Stimulated activated CD4-positive, alpha-beta T cell treated with anti-CD3 and anti-CD28 coated beads, Interleukin-4, amount 100 ng/mL, for 1 hour (primary cell): ENCODE data around the gene PLPP1.

ENCODE experiments used
- DNase-seq: peaks from one replicate; pipeline ENCODE4 v3.0.0-alpha.2; 2020

Gene PLPP1

GRCh38 chr5:55498457-55498856 lies 36.3 kb downstream of the PLPP1 start:
- DNase-seq, result no peak

- no peak for DNase-seq
Measured at GRCh38 chr5:55497712-55498111, 37.1 kb downstream of the PLPP1 start.

GRCh38 chr5:55495216-55495615 lies 39.5 kb downstream of the PLPP1 start:
- DNase-seq, result no peak

GRCh38 chr5:55492449-55492848 lies 42.3 kb downstream of the PLPP1 start:
- DNase-seq, result no peak

DNA sequence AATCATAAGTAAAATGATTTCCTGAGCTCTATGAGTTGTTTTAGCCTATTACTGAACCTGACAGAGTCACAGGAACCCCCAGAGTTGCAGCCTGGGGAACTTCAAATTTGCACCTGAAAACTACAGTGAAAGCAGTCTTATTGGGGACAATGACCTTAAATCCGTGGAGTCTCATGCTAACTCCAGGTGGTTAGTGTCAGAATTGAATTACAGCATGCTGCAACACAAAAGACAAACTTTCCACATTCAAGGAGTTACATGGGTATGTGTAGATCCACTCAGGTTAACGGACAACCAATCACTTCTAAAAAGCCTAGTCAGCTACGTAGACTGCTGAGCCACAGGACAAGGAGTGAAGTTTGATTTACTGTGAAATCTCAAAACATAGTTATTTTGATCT lies 49.7 kb downstream of the PLPP1 start:
- no peak for DNase-seq

- no peak for DNase-seq
Measured at GRCh38 chr5:55484531-55484930, 50.2 kb downstream of the PLPP1 start.

DNA sequence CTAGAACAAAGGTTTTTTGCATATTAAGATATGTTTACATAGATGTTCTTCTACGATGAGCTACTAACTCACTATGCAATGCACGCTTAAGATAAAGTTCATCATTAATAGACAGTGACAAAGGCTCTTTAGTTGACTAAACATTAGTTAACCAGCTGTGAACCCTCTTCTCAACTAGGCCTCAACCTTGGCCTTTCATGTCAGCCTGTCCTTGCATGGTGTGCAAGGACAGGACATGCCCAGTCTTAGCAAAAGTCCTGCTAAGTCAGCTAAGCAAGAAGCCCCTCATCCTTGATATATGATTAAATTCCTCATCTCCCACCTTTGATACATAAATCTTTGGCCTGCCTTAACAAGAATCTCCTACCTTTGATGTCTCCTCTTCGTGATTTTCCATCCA lies 50.9 kb downstream of the PLPP1 start:
- no peak for DNase-seq

- no peak for DNase-seq
Measured at GRCh38 chr5:55481293-55481855, 53.4 kb downstream of the PLPP1 start.

DNA sequence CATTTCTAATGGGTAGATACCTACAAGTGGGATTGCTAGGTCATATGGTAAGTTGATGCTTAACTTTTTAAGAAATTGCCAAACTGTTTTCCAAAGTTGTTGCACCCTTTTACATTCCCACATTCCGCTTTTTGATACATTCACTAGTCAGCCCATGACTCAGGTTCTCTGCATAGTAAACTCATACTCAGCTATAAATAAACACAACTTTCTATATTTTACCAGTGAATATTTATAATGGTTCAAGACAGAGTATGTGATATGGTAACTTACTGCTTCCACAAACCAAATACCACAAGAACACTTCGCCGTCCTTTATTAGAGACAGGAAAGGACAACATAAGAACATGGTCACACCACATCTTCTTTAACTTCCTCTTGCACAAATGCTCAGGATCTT lies 54.0 kb downstream of the PLPP1 start:
- no peak for DNase-seq

GRCh38 chr5:55472642-55473041 lies 62.1 kb downstream of the PLPP1 start:
- no peak for DNase-seq

GRCh38 chr5:55471468-55471867 lies 63.3 kb downstream of the PLPP1 start:
- no peak for DNase-seq

- no peak for DNase-seq
Measured at GRCh38 chr5:55470282-55470681, 64.5 kb downstream of the PLPP1 start.

DNA sequence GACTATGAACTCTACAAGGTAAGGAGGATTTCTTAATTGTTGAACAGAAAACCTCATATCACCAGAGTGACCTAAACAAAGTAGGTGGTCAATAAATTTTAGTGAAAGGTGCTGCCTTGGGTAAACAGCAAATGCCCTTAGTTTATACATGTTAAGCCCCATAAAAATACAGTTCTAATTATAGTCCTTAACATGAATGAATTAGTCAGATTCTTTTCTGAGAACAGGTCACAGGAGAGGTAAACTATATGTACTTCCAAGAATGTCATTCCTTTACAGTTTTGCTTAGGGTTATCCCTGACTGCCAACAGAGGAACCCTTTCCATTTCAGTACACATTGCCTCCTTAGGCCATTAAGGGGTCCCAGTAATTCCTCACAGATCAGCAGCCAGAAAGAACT lies 64.9 kb downstream of the PLPP1 start:
- DNase-seq, result no peak

- no peak for DNase-seq
Measured at GRCh38 chr5:55467862-55468551, 66.8 kb downstream of the PLPP1 start.

GRCh38 chr5:55463613-55464012 lies 71.2 kb downstream of the PLPP1 start:
- no peak for DNase-seq

- no peak for DNase-seq
Measured at GRCh38 chr5:55459572-55459971, 75.2 kb downstream of the PLPP1 start.

GRCh38 chr5:55456216-55456895 lies 78.4 kb downstream of the PLPP1 start:
- DNase-seq, result no peak

GRCh38 chr5:55454282-55454681 lies 80.5 kb downstream of the PLPP1 start:
- no peak for DNase-seq

DNA sequence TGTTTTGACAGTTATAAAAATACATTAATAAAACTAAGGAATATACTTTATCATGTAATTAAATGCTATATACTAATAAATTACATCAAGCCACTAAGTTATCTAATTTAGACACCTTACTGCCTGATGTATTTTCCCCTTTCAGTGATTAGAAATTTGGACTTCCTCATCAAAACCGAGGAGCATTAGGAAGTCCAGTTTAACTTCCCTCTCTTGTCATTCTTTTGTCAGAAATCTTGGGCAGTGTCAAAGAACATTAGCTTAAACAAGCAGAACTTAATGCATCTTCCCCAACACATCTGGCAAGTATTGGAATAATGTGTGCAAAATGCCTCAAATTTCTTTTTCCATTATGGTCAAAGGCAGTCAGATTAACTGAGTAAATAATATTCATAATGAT lies 81.6 kb downstream of the PLPP1 start:
- DNase-seq, result no peak

GRCh38 chr5:55451976-55452375 lies 82.8 kb downstream of the PLPP1 start:
- DNase-seq, result no peak

GRCh38 chr5:55450050-55450765 lies 84.6 kb downstream of the PLPP1 start:
- no peak for DNase-seq

- DNase-seq, result no peak
Measured at GRCh38 chr5:55446640-55447351, 88.0 kb downstream of the PLPP1 start.

- no peak for DNase-seq
Measured at GRCh38 chr5:55445791-55446190, 89.0 kb downstream of the PLPP1 start.
